MM.1S (cell line): ENCODE data around the gene PHACTR1.

Experiments
- DNase-seq: peaks from one replicate; pipeline ENCODE4 v3.0.0-alpha.2; 2015
- H2AFZ ChIP-seq: fragments of 300-600 bp; sonication (generic); 2 replicates; pipeline ENCODE4 v1.6.0; 2016; ENCODE audit warnings: antibody characterized with exemption, low read length
- H3F3A ChIP-seq: fragments of 300-600 bp; sonication (generic); 2 replicates; pipeline ENCODE4 v1.6.1; 2016; ENCODE audit warnings: mild to moderate bottlenecking, antibody characterized with exemption, low read length, moderate library complexity, mixed read lengths; ENCODE audit not compliant: insufficient read depth
- H3K27ac ChIP-seq: fragments of 300-600 bp; sonication (generic); 2 replicates; pipeline ENCODE4 v1.5.1; 2016; ENCODE audit warnings: mild to moderate bottlenecking, low read length
- H3K27me3 ChIP-seq: fragments of 300-600 bp; sonication (generic); replicated peaks from 2 replicates; pipeline ENCODE4 v1.6.0; 2016; ENCODE audit warnings: low read length; ENCODE audit not compliant: insufficient read depth
- H3K36me3 ChIP-seq: fragments of 300-600 bp; sonication (generic); replicated peaks from 2 replicates; pipeline ENCODE4 v1.6.1; 2016; ENCODE audit warnings: mild to moderate bottlenecking, low read length, mixed read lengths; ENCODE audit not compliant: insufficient read depth
- H3K4me1 ChIP-seq: fragments of 300-600 bp; sonication (generic); 2 replicates; pipeline ENCODE4 v1.6.1; 2016; ENCODE audit warnings: low read length, mixed read lengths
- H3K4me2 ChIP-seq: fragments of 300-600 bp; sonication (generic); 2 replicates; pipeline ENCODE4 v1.6.0; 2016; ENCODE audit warnings: low read depth, low read length
- H3K4me3 ChIP-seq: fragments of 300-600 bp; sonication (generic); 2 replicates; pipeline ENCODE4 v1.5.1; 2016; ENCODE audit warnings: low read length, mixed read lengths
- H3K79me2 ChIP-seq: fragments of 300-600 bp; sonication (generic); 2 replicates; pipeline ENCODE4 v1.6.1; 2016; ENCODE audit warnings: mixed run types, low read length, mixed read lengths
- H3K9ac ChIP-seq: fragments of 300-600 bp; sonication (generic); 2 replicates; pipeline ENCODE4 v1.6.1; 2016; ENCODE audit warnings: low read length, mixed read lengths
- H3K9me2 ChIP-seq: fragments of 300-600 bp; sonication (generic); replicated peaks from 2 replicates; pipeline ENCODE4 v1.6.1; 2016; ENCODE audit warnings: mild to moderate bottlenecking, low read length, mixed read lengths; ENCODE audit not compliant: insufficient read depth
- H3K9me3 ChIP-seq: fragments of 300-600 bp; sonication (generic); replicated peaks from 2 replicates; pipeline ENCODE4 v1.6.1; 2016; ENCODE audit warnings: mild to moderate bottlenecking, low read length, mixed read lengths; ENCODE audit not compliant: insufficient read depth
- H4K20me1 ChIP-seq: fragments of 300-600 bp; sonication (generic); 2 replicates; pipeline ENCODE4 v1.6.1; 2016; ENCODE audit warnings: mild to moderate bottlenecking, low read length, moderate library complexity, mixed read lengths; ENCODE audit not compliant: insufficient read depth
- EZH2 ChIP-seq: fragments of 300-600 bp; sonication (generic); optimal IDR thresholded peaks from 2 replicates; pipeline ENCODE3; 2017; ENCODE audit warnings: low read depth, mild to moderate bottlenecking, antibody characterized with exemption, low read length, mixed read lengths
- EZH2phosphoT487 ChIP-seq: fragments of 300-600 bp; sonication (generic); IDR thresholded peaks from 2 replicates; pipeline ENCODE4 v1.6.1; 2018; ENCODE audit warnings: antibody characterized with exemption, low read length
- TF ChIP-seq, protein P1 (sequence below): fragments of 300-600 bp; sonication (generic); IDR thresholded peaks from 2 replicates; pipeline ENCODE4 v1.5.1; 2016; ENCODE audit warnings: antibody characterized with exemption, low read length, mixed read lengths

PHACTR1 gene

DNA sequence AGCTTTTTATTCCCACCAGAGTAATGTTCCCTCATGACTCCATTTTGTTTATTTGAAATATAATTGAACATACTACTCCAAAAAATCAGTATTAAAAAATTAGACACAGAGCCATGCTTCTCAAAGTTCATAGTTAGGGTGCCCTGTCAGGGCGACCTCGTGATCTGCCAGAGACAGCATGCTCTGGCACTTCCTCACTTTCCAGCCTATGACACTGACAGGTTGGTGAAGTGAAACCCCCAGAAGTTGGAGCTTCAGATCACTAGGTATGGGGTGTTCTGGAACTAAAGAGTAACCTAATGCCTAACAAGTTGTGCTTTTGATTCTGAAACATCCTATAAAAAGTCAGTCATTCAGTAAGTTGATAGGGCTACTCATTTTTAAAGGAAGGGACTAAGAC lies 518.8 kb downstream of the PHACTR1 start:
- Histone ChIP-seq H3F3A (no peaks in the 10 kb centered on the region), H4K20me1 (no peaks in the 10 kb centered on the region), H3K4me2 (no peak overlapping the region), H3K36me3 (no peaks in the 10 kb centered on the region), H2AFZ (no peak overlapping the region), H3K9me2 (no peaks in the 10 kb centered on the region), H3K4me1 (peaks cover 4% of the 10 kb centered on the region), H3K27me3 (no peaks in the 10 kb centered on the region), H3K4me3 (no peak overlapping the region), H3K27ac (no peak overlapping the region), H3K79me2 (no peaks in the 10 kb centered on the region), H3K9me3 (no peaks in the 10 kb centered on the region), H3K9ac (no peak overlapping the region)
- TF ChIP-seq, protein P1, sequence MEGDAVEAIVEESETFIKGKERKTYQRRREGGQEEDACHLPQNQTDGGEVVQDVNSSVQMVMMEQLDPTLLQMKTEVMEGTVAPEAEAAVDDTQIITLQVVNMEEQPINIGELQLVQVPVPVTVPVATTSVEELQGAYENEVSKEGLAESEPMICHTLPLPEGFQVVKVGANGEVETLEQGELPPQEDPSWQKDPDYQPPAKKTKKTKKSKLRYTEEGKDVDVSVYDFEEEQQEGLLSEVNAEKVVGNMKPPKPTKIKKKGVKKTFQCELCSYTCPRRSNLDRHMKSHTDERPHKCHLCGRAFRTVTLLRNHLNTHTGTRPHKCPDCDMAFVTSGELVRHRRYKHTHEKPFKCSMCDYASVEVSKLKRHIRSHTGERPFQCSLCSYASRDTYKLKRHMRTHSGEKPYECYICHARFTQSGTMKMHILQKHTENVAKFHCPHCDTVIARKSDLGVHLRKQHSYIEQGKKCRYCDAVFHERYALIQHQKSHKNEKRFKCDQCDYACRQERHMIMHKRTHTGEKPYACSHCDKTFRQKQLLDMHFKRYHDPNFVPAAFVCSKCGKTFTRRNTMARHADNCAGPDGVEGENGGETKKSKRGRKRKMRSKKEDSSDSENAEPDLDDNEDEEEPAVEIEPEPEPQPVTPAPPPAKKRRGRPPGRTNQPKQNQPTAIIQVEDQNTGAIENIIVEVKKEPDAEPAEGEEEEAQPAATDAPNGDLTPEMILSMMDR = no peak
- no peak for TF ChIP-seq EZH2phosphoT487
- no peak for TF ChIP-seq EZH2
- no peak for DNase-seq

DNA sequence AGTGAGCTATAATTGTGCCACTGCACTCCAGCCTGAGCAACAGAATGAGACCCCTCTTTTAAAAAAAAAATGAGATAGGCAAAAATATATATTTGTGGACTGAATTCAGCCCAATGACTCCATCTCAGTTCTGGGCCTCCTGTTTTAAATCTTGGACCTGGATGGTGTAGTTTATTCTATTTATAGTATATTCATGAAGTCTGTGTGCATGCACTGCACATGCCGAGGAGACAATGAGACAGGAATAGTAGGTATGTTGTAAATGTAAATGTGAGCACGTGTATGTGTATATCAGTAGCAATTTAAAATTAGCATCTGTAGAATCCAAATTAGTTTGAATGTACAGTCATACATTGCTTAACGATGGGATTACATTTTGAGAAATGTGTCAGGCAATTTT lies 520.8 kb downstream of the PHACTR1 start:
- Histone ChIP-seq H3K79me2 (no peaks in the 10 kb centered on the region), H3K4me2 (no peak overlapping the region), H3K9me2 (no peaks in the 10 kb centered on the region), H4K20me1 (no peaks in the 10 kb centered on the region), H3K4me3 (no peak overlapping the region), H3K27ac (no peak overlapping the region), H3F3A (no peaks in the 10 kb centered on the region), H3K36me3 (no peaks in the 10 kb centered on the region), H3K9me3 (no peaks in the 10 kb centered on the region), H3K27me3 (no peaks in the 10 kb centered on the region), H3K4me1 (no peaks in the 10 kb centered on the region), H2AFZ (no peak overlapping the region), H3K9ac (no peak overlapping the region)
- DNase-seq = no peak
- TF ChIP-seq, protein P1 = no peak
- TF ChIP-seq EZH2 = no peak
- TF ChIP-seq EZH2phosphoT487 = no peak

DNA sequence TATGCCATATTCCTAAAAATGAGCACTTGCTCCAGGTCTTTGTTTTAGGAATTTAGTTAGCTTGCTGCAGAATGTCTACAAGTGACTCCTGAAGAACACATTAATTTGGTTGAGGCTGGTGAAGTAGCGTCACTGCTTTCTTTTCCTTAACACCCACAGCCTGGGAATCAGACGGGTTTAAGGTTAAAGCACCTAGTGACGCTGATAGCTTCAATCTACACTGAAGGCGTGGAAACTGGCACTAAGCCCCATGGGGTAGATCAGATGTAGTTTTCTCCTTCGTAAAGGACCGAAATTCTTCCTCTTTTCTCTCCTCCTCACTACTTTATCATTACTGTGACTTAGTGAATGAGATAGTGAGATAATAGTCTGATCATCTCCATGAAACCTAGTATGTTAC lies 521.5 kb downstream of the PHACTR1 start:
- Histone ChIP-seq H3K27ac (no peak overlapping the region), H3K4me1 (no peaks in the 10 kb centered on the region), H3K9me2 (no peaks in the 10 kb centered on the region), H3F3A (no peaks in the 10 kb centered on the region), H3K4me2 (no peak overlapping the region), H3K9ac (no peak overlapping the region), H3K36me3 (no peaks in the 10 kb centered on the region), H2AFZ (no peak overlapping the region), H3K79me2 (no peaks in the 10 kb centered on the region), H3K9me3 (no peaks in the 10 kb centered on the region), H4K20me1 (no peaks in the 10 kb centered on the region), H3K4me3 (no peak overlapping the region), H3K27me3 (no peaks in the 10 kb centered on the region)
- DNase-seq = no peak
- no peak for TF ChIP-seq EZH2phosphoT487
- TF ChIP-seq EZH2 = no peak
- TF ChIP-seq, protein P1 = no peak
